T-helper 1 cell treated with Interleukin-12 subunit alpha and Interleukin-12 subunit beta and Interleukin-4 antibody, amounts not matched to agents 30 μg/mL and 1 μg/mL, for 36 hours (primary cell): ENCODE results near the gene CRK.

ENCODE experiments used
- H3K27ac Mint-ChIP-seq: one replicate; pipeline ENCODE4 v1.8.0; 2021; ENCODE audit warnings: mild to moderate bottlenecking, mixed read lengths
- H3K27me3 Mint-ChIP-seq: one replicate; pipeline ENCODE4 v1.8.0; 2021; ENCODE audit warnings: low read depth, mixed read lengths
- H3K36me3 Mint-ChIP-seq: one replicate; pipeline ENCODE4 v1.8.0; 2021; ENCODE audit warnings: low read depth, mixed read lengths
- H3K4me1 Mint-ChIP-seq: one replicate; pipeline ENCODE4 v1.8.0; 2021; ENCODE audit warnings: low read depth, mixed read lengths
- H3K4me3 Mint-ChIP-seq: one replicate; pipeline ENCODE4 v1.8.0; 2021; ENCODE audit warnings: mild to moderate bottlenecking, moderate library complexity, mixed read lengths
- H3K9me3 Mint-ChIP-seq: one replicate; pipeline ENCODE4 v1.8.0; 2021; ENCODE audit warnings: mixed read lengths

The CRK gene

DNA sequence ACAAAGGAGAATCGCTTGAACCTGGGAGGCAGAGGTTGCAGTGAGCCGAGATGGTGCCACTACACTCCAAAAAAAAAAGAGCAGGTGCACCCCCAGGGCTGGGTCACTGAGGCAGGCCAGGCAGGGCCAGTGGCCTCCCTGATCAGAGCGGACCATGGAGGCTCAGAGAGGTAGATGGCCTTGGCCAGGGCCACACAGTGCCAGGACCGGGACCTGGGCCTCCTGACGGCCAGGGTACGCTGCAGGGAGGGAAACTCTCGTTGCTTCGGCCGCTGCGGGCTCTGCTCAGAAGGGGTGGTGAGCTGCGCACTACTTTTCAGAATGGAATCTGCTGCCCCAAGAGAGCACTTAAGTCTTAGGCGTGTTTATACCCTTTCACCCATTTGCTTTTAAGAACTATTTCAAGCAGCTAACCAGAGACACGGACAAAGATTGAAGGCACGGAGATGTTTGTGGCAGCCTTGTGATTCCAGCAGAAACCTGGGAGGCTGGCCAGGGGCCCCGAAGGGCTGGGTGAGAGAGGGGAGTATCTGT lies 19.4 kb upstream of the CRK start:
- H3K4me1 Mint-ChIP-seq, result peaks cover 14% of the 10 kb centered on the region
- H3K4me3 Mint-ChIP-seq, result no peak overlapping the region
- no peaks in the 10 kb centered on the region for H3K27me3 Mint-ChIP-seq
- no peak overlapping the region for H3K27ac Mint-ChIP-seq
- H3K9me3 Mint-ChIP-seq, result no peaks in the 10 kb centered on the region
- H3K36me3 Mint-ChIP-seq, result peaks cover 10% of the 10 kb centered on the region

DNA sequence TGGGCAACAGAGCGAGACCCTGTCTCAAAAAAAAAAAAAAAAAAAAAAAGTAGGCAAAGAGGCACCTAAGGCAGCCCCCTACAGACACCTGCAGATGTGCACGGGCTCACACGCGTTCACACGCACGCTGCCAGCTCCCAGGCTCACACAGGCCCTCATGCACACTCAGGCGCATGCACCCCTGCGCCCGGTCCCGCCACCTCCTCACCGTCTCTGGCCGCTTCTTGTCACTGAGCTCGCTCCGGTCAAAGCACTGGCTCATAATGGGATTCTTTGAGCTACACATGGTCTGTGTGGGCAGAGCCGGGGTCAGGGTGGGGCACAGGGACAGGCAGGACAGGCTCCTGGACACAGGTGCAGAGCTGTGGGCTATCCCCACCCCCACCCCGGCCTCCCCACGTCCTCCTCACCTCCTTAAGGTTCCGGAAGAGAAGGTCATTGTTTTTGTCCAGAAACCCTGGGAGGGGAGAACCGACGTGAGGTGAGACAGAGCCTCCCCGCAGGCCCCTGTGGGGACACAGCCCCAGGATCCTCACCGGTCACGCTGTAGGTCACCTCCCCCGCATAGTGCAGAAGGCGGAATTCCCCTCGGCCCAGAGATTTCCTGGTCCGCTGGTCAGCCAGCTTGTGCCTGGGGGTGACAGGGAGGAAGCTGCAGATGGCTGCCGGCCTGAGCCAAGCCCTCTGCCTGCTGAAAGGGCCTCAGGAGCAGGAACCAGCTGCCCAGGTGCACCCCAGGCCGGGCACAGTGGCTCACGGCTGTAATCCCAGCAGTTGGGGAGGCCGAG lies 18.6 kb upstream of the CRK start:
- Mint-ChIP-seq H3K27ac (no peak overlapping the region), H3K9me3 (no peaks in the 10 kb centered on the region), H3K4me1 (peaks cover 14% of the 10 kb centered on the region), H3K36me3 (peaks cover 10% of the 10 kb centered on the region), H3K4me3 (no peak overlapping the region), H3K27me3 (no peaks in the 10 kb centered on the region)

DNA sequence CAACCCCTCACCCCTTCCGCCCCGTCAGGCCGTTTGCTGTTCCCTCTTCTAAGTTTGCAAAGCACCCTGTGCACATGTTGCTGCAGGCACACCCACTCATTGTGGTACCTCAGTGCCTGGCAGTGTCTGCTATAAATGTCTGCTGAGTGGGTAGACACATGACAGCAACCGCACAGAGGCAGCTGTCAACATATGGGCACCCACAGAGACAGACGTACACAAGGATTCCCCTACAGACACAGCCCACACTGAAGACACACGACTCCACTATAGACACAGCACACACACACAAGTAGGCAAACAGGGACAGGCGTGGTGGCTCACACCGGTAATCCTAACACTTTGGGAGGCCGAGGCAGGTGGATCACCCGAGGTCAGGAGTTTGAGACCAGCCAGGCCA lies 17.8 kb upstream of the CRK start:
- Mint-ChIP-seq H3K9me3 (no peaks in the 10 kb centered on the region), H3K36me3 (peaks cover 17% of the 10 kb centered on the region), H3K4me1 (peaks cover 14% of the 10 kb centered on the region), H3K27me3 (no peaks in the 10 kb centered on the region), H3K4me3 (no peak overlapping the region), H3K27ac (no peak overlapping the region)

DNA sequence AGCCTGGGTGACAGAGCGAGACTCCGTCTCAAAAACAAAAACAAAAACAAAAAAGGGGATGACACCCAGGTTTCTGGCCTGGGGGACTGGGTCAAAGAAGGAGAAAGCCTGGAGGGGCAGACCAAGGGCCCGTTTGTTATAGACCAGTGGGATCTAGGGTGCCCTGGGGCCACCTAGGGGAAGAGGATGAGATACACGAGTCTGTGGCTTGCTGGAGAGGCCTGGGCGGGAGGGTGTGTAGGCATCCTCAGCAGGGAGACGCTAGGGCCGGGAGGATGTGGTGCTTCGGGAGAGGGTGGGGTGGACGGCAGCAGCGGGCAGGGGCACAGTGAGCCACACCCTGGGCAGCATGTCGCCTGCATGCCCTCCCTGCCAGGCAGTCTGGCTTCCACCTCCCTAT lies 17.1 kb upstream of the CRK start:
- Mint-ChIP-seq H3K36me3 (peaks cover 22% of the 10 kb centered on the region), H3K9me3 (no peaks in the 10 kb centered on the region)

DNA sequence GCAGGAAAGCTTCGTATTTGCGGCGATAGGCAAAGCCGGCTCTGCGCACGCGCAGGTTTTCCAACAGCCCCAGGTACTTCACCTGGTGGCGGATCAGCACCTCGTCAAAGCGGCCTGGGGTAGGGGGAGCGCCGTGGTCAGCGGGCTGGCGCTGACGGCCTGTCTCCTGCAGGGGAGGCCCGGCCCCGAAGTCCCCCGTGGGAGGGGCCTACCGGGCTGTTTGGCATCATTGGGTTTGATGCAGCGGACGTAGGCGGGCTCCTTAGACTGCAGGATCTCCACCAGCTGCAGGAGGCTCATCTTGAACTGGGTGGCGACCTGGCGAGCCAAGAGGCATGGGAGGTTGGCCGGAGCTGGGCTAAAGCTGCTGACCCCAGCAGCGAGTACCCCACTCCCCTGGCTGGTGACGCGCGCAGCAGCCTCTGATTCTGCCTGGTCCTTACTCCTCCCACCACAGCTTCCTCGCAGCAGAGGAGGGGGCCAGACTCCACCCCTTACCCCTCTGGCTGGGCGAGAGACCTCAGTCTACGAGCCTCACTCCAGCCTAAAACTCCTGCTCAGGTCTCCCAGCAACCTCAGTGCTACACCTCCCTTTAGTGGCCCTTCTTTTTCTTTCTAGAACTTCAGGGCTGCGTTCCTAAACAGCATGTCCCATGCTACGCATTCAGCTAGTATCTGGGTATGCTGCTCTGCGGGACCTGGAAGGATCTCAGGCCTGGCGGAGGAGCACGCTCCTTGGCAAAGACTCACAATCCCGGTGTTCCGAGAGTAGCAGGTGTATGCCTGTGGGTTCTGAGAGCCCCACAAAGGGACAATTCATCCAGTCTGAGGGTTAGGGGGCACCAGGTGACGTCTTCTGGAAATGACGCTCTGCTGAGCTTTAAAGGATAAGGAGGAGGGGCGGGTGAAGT lies 16.1 kb upstream of the CRK start:
- Mint-ChIP-seq H3K27ac (no peak overlapping the region), H3K36me3 (peaks cover 27% of the 10 kb centered on the region), H3K27me3 (no peaks in the 10 kb centered on the region), H3K4me3 (no peak overlapping the region), H3K4me1 (peaks cover 14% of the 10 kb centered on the region), H3K9me3 (no peaks in the 10 kb centered on the region)

More for the DNA sequence above, 17.1 kb upstream of the CRK start:
- no peak overlapping the region for H3K27ac Mint-ChIP-seq
- H3K4me3 Mint-ChIP-seq, result no peak overlapping the region
- H3K27me3 Mint-ChIP-seq, result no peaks in the 10 kb centered on the region
- peaks cover 14% of the 10 kb centered on the region for H3K4me1 Mint-ChIP-seq

DNA sequence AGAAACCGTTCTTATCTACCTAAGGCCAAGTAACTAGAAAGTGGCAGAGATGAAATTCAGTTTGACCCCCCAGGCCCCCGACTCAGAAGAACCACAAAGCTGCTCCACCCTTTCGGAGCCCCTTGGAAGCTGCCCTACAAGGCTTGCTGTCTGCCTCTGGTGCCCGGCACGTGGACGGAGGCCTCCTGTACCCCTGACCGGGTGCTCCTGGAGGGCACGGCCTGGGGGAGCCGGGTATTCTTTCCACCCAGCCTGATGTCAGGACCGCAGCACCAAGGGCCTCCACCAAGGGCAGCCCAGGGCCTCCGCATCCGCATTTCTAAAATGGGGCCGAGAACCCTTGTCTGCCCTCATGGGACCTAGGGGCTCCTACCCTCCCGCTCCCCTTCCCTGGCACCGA lies 15.5 kb upstream of the CRK start:
- H3K27me3 Mint-ChIP-seq, result no peaks in the 10 kb centered on the region
- H3K9me3 Mint-ChIP-seq, result no peaks in the 10 kb centered on the region
- no peak overlapping the region for H3K27ac Mint-ChIP-seq
- no peak overlapping the region for H3K4me3 Mint-ChIP-seq
- H3K4me1 Mint-ChIP-seq, result peaks cover 14% of the 10 kb centered on the region
- H3K36me3 Mint-ChIP-seq, result peaks cover 27% of the 10 kb centered on the region

DNA sequence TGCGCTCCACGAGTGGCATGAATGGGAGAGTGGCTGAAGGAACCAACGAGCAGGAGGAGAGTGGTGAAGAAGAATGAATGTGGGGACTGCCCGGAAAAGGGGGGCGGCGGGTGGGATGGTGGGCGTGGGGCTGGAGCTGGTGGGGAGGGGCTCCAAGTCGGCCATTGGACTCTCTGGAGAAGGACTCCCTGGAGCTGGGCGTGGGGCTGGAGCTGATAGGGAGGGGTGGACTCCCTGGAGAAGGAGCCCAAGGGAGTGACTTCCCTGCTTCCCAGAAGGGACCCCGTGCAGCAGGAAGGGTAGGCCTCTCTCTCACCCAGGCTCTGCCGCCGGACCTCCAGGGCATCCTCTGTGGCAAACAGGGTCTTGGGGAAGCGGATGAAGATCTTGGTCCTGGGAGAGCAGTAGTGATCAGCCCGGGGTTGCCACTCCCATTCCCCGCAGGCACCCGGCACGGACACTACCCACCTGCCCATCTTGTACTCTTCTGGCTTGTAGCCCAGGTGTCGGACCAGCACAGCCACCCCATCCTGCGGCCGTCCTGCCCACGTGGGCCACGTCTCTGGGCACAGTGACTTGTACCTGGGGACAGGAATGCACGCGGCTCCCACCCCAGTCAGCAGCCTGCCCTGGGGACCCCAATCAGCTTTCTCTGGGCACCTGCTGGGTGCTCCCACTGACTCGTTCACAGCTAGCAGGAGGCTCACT lies 14.9 kb upstream of the CRK start:
- Mint-ChIP-seq H3K9me3 (no peaks in the 10 kb centered on the region), H3K4me1 (peaks cover 14% of the 10 kb centered on the region), H3K27me3 (no peaks in the 10 kb centered on the region), H3K27ac (no peak overlapping the region), H3K36me3 (peaks cover 27% of the 10 kb centered on the region), H3K4me3 (no peak overlapping the region)

DNA sequence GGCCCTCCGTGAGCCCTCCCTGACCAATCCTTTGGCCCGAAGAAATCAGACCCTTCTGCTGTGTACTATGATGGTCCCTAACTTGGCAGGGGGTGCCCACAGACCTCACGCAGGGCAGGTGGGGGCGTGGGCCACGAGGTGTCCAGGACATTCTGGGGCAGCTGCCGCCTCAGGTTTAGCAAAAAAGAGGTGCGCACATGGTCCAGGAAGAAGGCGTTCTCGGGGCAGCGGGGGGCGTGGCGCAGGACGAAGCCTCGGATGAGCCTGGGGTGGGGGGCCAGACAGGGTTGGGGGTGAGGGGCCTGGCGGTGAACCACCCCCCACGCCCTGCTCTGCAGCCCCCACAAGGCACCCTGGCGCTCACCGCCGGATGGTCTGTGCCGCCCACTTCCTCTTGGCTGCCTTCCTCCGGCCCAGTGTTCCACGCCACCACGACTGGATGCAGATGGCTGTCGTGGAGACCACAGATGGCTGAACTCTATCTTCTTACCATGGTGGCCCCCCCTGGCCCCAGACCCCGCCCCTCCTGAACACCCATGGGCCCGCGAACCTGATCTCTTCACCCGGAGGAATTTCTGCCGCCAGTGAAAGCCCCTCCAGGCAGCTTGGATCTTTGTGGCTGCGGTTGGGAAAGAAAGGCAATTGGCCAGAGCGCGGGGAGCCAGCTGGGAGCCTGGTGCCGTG lies 14.2 kb upstream of the CRK start:
- no peaks in the 10 kb centered on the region for H3K27me3 Mint-ChIP-seq
- H3K4me3 Mint-ChIP-seq, result no peak overlapping the region
- H3K9me3 Mint-ChIP-seq, result no peaks in the 10 kb centered on the region
- peaks cover 24% of the 10 kb centered on the region for H3K36me3 Mint-ChIP-seq
- H3K4me1 Mint-ChIP-seq, result peaks cover 14% of the 10 kb centered on the region
- H3K27ac Mint-ChIP-seq, result no peak overlapping the region

DNA sequence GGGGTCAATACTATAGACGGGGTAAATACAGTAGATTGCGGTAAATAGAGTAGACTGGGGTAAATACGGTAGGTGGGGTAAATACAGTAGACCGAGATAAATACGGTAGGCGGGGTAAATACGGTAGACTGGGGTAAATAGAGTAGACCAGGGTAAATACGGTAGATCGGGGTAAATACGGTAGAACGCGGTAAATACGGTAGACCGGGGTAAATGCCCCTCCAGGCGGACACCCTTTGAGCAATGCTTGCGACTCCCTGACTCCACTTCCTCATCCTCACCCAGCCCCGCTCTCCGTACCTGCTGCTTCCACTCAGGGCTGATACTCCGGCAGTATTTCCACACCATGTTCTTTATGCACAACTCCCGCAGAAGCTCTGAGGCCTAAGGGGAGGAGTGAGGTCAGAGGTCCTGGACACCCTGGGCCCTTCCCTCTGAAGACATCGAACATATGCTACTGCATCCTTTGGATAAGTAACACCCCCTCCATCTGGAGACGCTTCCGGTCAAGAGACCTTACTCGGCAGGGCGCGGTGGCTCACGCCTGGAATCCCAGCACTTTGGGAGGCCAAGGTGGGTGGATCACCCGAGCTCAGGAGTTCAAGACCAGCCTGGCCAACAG lies 13.3 kb upstream of the CRK start:
- Mint-ChIP-seq H3K27me3 (peaks cover 3% of the 10 kb centered on the region), H3K4me3 (no peak overlapping the region), H3K4me1 (peaks cover 16% of the 10 kb centered on the region), H3K27ac (no peak overlapping the region), H3K36me3 (peaks cover 25% of the 10 kb centered on the region), H3K9me3 (no peaks in the 10 kb centered on the region)

DNA sequence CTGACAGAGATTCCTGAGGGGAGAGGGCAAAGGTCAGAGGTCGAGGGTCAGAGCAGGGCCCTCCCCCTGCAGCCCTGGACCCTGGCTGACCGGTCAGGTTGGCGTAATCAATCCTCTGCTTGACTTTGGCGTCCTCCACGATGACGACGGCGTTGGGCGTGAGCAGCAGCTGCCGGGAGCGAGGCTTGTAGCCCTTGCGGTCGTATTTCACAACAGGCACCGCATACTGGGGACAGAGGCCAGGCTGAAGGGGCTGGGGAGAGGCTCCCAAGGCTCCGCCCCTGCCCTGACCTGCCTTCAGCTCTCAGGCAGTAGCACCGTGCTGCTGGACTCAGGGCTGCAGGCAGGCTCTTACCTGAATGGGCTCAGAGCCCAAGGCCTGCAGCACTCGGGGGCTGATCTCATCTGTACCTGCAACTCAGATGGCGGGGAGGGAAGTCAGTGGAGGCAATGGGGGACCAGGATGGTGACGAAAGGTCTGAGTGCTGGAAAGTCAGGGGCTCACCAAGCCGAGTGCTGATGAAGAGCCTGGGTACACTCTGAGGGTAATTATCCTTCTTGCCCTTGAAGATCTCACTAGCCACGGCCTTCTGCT lies 12.0 kb upstream of the CRK start:
- no peak overlapping the region for H3K27ac Mint-ChIP-seq
- no peaks in the 10 kb centered on the region for H3K9me3 Mint-ChIP-seq
- H3K36me3 Mint-ChIP-seq, result peaks cover 23% of the 10 kb centered on the region
- no peak overlapping the region for H3K4me3 Mint-ChIP-seq
- peaks cover 9% of the 10 kb centered on the region for H3K27me3 Mint-ChIP-seq
- H3K4me1 Mint-ChIP-seq, result peaks cover 13% of the 10 kb centered on the region

DNA sequence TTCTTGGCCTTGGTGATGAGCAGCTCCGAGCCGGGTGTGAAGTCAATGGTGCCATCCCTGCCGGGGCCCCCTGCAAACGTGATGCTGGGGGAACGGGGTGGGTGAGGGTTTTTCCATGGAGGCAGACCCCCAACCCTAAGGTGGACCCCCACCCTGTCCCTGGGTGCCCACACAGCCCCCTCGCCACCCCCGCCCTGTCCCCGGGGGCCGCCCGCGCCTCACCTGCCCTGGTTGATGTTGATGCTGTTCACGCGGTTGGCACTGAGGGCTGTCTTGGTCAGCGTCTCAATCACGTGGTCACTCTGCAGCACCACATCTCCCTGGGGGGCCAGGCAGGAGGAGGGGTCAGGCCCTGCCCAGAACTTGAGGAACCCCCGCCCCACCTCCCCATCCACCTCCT lies 11.2 kb upstream of the CRK start:
- H3K4me1 Mint-ChIP-seq, result peaks cover 16% of the 10 kb centered on the region
- H3K27ac Mint-ChIP-seq, result no peak overlapping the region
- peaks cover 23% of the 10 kb centered on the region for H3K36me3 Mint-ChIP-seq
- no peaks in the 10 kb centered on the region for H3K9me3 Mint-ChIP-seq
- H3K27me3 Mint-ChIP-seq, result peaks cover 11% of the 10 kb centered on the region
- H3K4me3 Mint-ChIP-seq, result no peak overlapping the region

DNA sequence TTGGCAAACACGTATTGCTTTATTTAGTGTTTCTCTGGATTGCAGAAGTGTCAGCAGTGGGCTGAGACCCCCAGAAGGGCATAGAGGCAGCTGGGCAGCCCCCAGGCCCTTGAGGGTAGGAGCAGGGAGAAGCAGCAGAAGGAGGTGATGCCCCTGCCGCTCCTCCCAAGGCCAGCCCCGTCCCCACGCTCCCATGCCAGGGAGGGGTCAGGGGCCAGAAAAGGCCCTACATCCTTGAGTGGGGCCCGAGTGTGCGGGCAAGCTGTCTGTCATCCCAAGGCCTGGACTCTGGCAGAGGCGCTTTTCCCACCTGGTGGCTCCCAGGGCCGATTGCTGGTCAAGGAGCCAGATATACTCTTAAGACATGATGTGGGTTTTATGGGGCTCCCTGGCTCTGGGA lies 8.2 kb upstream of the CRK start:
- Mint-ChIP-seq H3K27me3 (peaks cover 29% of the 10 kb centered on the region), H3K4me3 (no peak overlapping the region), H3K9me3 (no peaks in the 10 kb centered on the region), H3K36me3 (peaks cover 15% of the 10 kb centered on the region), H3K4me1 (peaks cover 24% of the 10 kb centered on the region), H3K27ac (no peak overlapping the region)
